Esophagus squamous epithelium (tissue), 5 donors: Measurements from ENCODE around the gene PCDHGA1. TPM values are rescaled to one million over a fixed set of nuclear protein-coding genes. Genes with fewer than 3 reads are reported as not detected.
A peak's percentile ranks its signal among the peaks of the same experiment; 100 is the strongest.

Source experiments
- DNase-seq: peaks from one replicate; lab custom pipeline; 2025; lab: John Stamatoyannopoulos, UW
- H3K27ac ChIP-seq, 4 donors: fragments of 200-600 bp; sonication (generic); one replicate each; pipeline ENCODE4 v1.5.1; 2016 to 2019; ENCODE audit warnings: mild to moderate bottlenecking in 1 of 4
- H3K27me3 ChIP-seq, 4 donors: fragments of 200-600 bp; sonication (generic); 1 replicate in 3 of 4; 2 replicates in 1 of 4; pipeline versions ENCODE4 v1.5.1 to v1.6.0; 2017 to 2021; ENCODE audit warnings: antibody characterized with exemption in 1 of 4
- H3K36me3 ChIP-seq, 3 donors: fragments of 200-600 bp; sonication (generic); one replicate each; pipeline ENCODE4 v1.5.1; 2016 to 2019
- H3K4me1 ChIP-seq, 3 donors: fragments of 200-600 bp; sonication (generic); one replicate each; pipeline ENCODE4 v1.5.1; 2017 to 2019
- H3K4me3 ChIP-seq, 4 donors: fragments of 200-600 bp; sonication (generic); 1 replicate in 3 of 4; 2 replicates in 1 of 4; pipeline ENCODE4 v1.5.1; 2016 to 2019; ENCODE audit warnings: mild to moderate bottlenecking in 2 of 4, moderate library complexity in 1 of 4
- H3K9me3 ChIP-seq, 3 donors: fragments of 200-600 bp; sonication (generic); one replicate each; pipeline ENCODE4 v1.5.1; 2016 to 2019
- CTCF ChIP-seq, 6 experiments: fragments of 450-650 bp in 4 of 6; fragments of 200-600 bp in 2 of 6; sonication (generic) in 2 of 6; IDR thresholded peaks; one replicate each; pipeline ENCODE4 v1.5.1; 2016 to 2019; ENCODE audit warnings: antibody characterized with exemption in 6 of 6, mild to moderate bottlenecking in 4 of 6, moderate library complexity in 4 of 6
- POLR2A ChIP-seq, 4 donors: fragments of 450-650 bp; IDR thresholded peaks; one replicate each; pipeline ENCODE4 v1.6.1; 2017; ENCODE audit warnings: antibody characterized with exemption in 4 of 4, mild to moderate bottlenecking in 4 of 4, moderate library complexity in 3 of 4
- WGBS, 2 donors: methylation state at CpG; one replicate each; pipeline ENCODE4 v1.1.5; 2018; 5-methylcytosine and 5-hydroxymethylcytosine counted together
- intact Hi-C: fragments of 100-400 bp; cut with DNase I; formaldehyde crosslinking; loops from one replicate; pipeline ENCODE4 v1.15.0; 2022
- total RNA-seq, 4 donors: library from RNA; depleted of rRNA; stranded (reverse); fragments of >200 nt; gene quantifications; one replicate each; pipeline ENCODE4 v1.1.0, GENCODE V29; 2016
- donor health status: DM: yes; HTN: yes; CAD: no.

Gene PCDHGA1
- total RNA-seq, 4 donors from 2014 or later = 0.19 to 0.66 (median 0.34) TPM

GRCh38 chr5:141512911-141513626, 182.8 kb downstream of the PCDHGA1 start:
- Histone ChIP-seq H3K4me1 (peaks cover 21 to 87% (median 52%) of the 10 kb centered on the region in 3 donors), H3K9me3 (no peaks in the 10 kb centered on the region), H3K36me3 (peaks cover 0 to 62% (median 8%) of the 10 kb centered on the region in 3 donors), H3K27me3 (no peaks in the 10 kb centered on the region), H3K27ac (peak overlapping the region; percentile 86 to 95 (median 94)), H3K4me3 (peak overlapping the region; percentile 42 to 76 (median 64))
- TF ChIP-seq POLR2A (IDR thresholded peaks at IDR 0.05) (no peak), CTCF (IDR thresholded peaks at IDR 0.05) (no peak)
- DNase-seq = no peak
- intact Hi-C loops = loop anchor here (5.0 kb wide), 1 partner anchor 36 kb away; the partner anchor contains the start of gene PCDHGC3
- WGBS, 2 donors = 0% methylated on average over 3 to 18 of the region's 43 CpGs

- Histone ChIP-seq H3K27ac (peak overlapping the region; percentile 86 to 95 (median 94)), H3K4me1 (peaks cover 21 to 87% (median 55%) of the 10 kb centered on the region in 3 donors), H3K9me3 (no peaks in the 10 kb centered on the region), H3K36me3 (peaks cover 0 to 62% (median 8%) of the 10 kb centered on the region in 3 donors), H3K4me3 (peak overlapping the region; percentile 42 to 76 (median 64)), H3K27me3 (no peaks in the 10 kb centered on the region)
- WGBS, 2 donors = 1 to 7% methylated on average over 8 to 21 of the region's 29 CpGs
- intact Hi-C loops = loop anchor here (5.0 kb wide), 1 partner anchor 36 kb away; the partner anchor contains the start of gene PCDHGC3
- DNase-seq = no peak
- TF ChIP-seq CTCF (IDR thresholded peaks at IDR 0.05) = no peak
- no peak for TF ChIP-seq POLR2A (IDR thresholded peaks at IDR 0.05)
Measured at GRCh38 chr5:141513627-141514329, 183.5 kb downstream of the PCDHGA1 start.

GRCh38 chr5:141514330-141515133, 184.2 kb downstream of the PCDHGA1 start:
- H3K4me3 ChIP-seq = peak overlapping the region in 3 of 4 donors; percentile 63 to 76 (median 66)
- H3K36me3 ChIP-seq = peaks cover 0 to 67% (median 8%) of the 10 kb centered on the region in 3 donors
- H3K4me1 ChIP-seq = peaks cover 21 to 87% (median 59%) of the 10 kb centered on the region in 3 donors
- no peak for DNase-seq
- 30 to 53% methylated on average over 3 to 5 of the region's 6 CpGs for WGBS, 2 donors
- H3K27me3 ChIP-seq = no peaks in the 10 kb centered on the region
- intact Hi-C loops = loop anchor here (5.0 kb wide), 1 partner anchor 37 kb away; the partner anchor contains the start of gene PCDHGC3
- no peaks in the 10 kb centered on the region for H3K9me3 ChIP-seq
- no peak for TF ChIP-seq CTCF (IDR thresholded peaks at IDR 0.05)
- TF ChIP-seq POLR2A (IDR thresholded peaks at IDR 0.05) = no peak
- H3K27ac ChIP-seq = peak overlapping the region; percentile 86 to 95 (median 94)

GRCh38 chr5:141515141-141515540, 184.8 kb downstream of the PCDHGA1 start:
- peak overlapping the region; percentile 86 to 95 (median 94) for H3K27ac ChIP-seq
- TF ChIP-seq POLR2A (IDR thresholded peaks at IDR 0.05) (no peak), CTCF (IDR thresholded peaks at IDR 0.05) (no peak)
- H3K36me3 ChIP-seq = peaks cover 0 to 61% (median 8%) of the 10 kb centered on the region in 3 donors
- H3K4me1 ChIP-seq = peaks cover 26 to 87% (median 64%) of the 10 kb centered on the region in 3 donors
- no peak for DNase-seq
- H3K27me3 ChIP-seq = no peaks in the 10 kb centered on the region
- no peaks in the 10 kb centered on the region for H3K9me3 ChIP-seq
- 75 to 83% methylated on average over 3 of the region's 3 CpGs for WGBS, 2 donors
- H3K4me3 ChIP-seq = no peak overlapping the region
- intact Hi-C loops = no loop called here
